ENCODE measurements around the gene ALK.

ALK gene

GRCh38 chr2:29213888-29214291 is 707.5 kb downstream of the ALK start:
- no peak for DNase-seq

- DNase-seq = no peak
Observed at GRCh38 chr2:29212009-29212408, 709.4 kb downstream of the ALK start.

GRCh38 chr2:29209551-29209950 is 711.8 kb downstream of the ALK start:
- no peak for DNase-seq

- no peak for DNase-seq
Observed at GRCh38 chr2:29207352-29208148, 713.8 kb downstream of the ALK start.

GRCh38 chr2:29206941-29207340 is 714.4 kb downstream of the ALK start:
- no peak for DNase-seq

GRCh38 chr2:29202819-29203495 is 718.4 kb downstream of the ALK start:
- no peak for DNase-seq

- DNase-seq = no peak
Observed at GRCh38 chr2:29201979-29202378, 719.4 kb downstream of the ALK start.

- DNase-seq = peak; percentile 42 to 47
Observed at GRCh38 chr2:29196792-29197788, 724.3 kb downstream of the ALK start.

GRCh38 chr2:29195796-29196195 is 725.6 kb downstream of the ALK start:
- DNase-seq = no peak

GRCh38 chr2:29193681-29194080 is 727.7 kb downstream of the ALK start:
- no peak for DNase-seq

GRCh38 chr2:29193111-29193510 is 728.3 kb downstream of the ALK start:
- no peak for DNase-seq

- DNase-seq = no peak
Observed at GRCh38 chr2:29192526-29192925, 728.9 kb downstream of the ALK start.

GRCh38 chr2:29191817-29192216 is 729.6 kb downstream of the ALK start:
- DNase-seq = no peak

- DNase-seq = no peak
Observed at GRCh38 chr2:29189052-29189451, 732.3 kb downstream of the ALK start.

- DNase-seq = no peak
Observed at GRCh38 chr2:29187926-29188325, 733.5 kb downstream of the ALK start.

GRCh38 chr2:29186817-29187216 is 734.6 kb downstream of the ALK start:
- DNase-seq = no peak

- no peak for DNase-seq
Observed at GRCh38 chr2:29184531-29184930, 736.9 kb downstream of the ALK start.

- no peak for DNase-seq
Observed at GRCh38 chr2:29182920-29183319, 738.5 kb downstream of the ALK start.

GRCh38 chr2:29182334-29182733 is 739.1 kb downstream of the ALK start:
- DNase-seq = no peak

- no peak for DNase-seq
Observed at GRCh38 chr2:29175338-29175737, 746.0 kb downstream of the ALK start.

- no peak for DNase-seq
Observed at GRCh38 chr2:29174937-29175336, 746.4 kb downstream of the ALK start.

- no peak for DNase-seq
Observed at GRCh38 chr2:29166242-29167039, 754.9 kb downstream of the ALK start.

Data from AML-193 (cell line).